ENCODE results near the gene EPS8L3. TPM values are rescaled to one million over a fixed set of nuclear protein-coding genes. Genes with fewer than 3 reads are reported as not detected.

EPS8L3 gene
- total and polyA plus RNA-seq, 2 of the 8 experiments (the other 6 are each of a cell fraction or from before 2014, with no cell fraction given) = not detected

DNA sequence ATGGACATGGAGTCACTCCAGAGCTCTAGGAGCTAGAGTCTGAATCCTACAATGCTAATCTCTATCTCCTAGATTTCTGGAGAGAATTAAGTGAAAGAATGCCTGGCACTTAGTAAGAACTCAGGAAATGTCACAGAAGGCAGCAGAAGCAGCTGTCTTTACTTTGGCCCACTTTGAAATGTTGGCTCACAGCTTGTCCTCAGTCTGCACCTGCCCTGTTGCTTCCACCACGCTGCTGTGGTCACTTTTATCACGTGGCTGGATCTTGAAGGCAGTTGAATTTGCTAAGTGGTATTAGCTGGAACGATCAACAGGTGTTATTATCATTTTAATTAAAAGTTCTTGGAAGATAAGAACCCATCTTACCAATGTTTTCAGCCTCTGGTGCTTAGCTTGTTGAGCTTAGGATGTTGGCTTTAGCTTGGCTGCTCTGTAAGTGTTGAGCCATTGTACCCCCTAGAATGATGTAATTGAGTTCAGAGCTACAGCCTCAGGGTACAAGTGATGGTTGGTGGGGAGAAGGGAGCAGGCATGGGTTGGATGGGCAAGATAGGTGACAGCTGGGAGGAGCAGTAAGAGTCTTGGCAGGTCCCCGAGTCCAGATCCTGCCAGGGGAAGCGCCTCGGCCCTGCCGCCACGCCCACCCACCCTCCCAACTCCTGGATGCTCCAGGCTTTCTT is 41.9 kb upstream of the EPS8L3 start (continued):
- TF ChIP-seq CHD7 (IDR thresholded peaks at IDR 0.05; ENCODE audit: insufficient replicate concordance, low read length) (no peak), E2F6 (IDR thresholded peaks at IDR 0.05) (no peak), SIN3A (conservative IDR thresholded peaks at IDR 0.05 in 1 of 2, IDR thresholded peaks at IDR 0.05 in 1 of 2; ENCODE audit: low read depth in 1 of 2, low read length in 2 of 2) (no peak), EP300 (IDR thresholded peaks at IDR 0.05; ENCODE audit: borderline replicate concordance in 1 of 2, low read depth in 2 of 2, low read length in 2 of 2) (no peak), CBX5 (IDR thresholded peaks at IDR 0.05; ENCODE audit: low read depth, low read length) (no peak)

Data from H1 (cell line).